Coronary artery (tissue), 2 donors: Measurements from ENCODE around the gene TACC2.

ENCODE experiments used
- DNase-seq: peaks from one replicate; pipeline ENCODE4 v3.0.0-alpha.2; 2017; ENCODE audit warnings: low spot score
- H3K27ac ChIP-seq, 2 donors: fragments of 200-600 bp; sonication (generic); one replicate each; pipeline ENCODE4 v1.5.1; 2016 to 2019
- H3K4me3 ChIP-seq: fragments of 200-600 bp; sonication (generic); 2 replicates; pipeline ENCODE4 v1.5.1; 2016; ENCODE audit warnings: mild to moderate bottlenecking, moderate library complexity
- CTCF ChIP-seq: fragments of 200-600 bp; sonication (generic); IDR thresholded peaks from one replicate; pipeline ENCODE4 v1.5.1; 2019; ENCODE audit warnings: antibody characterized with exemption

Gene TACC2

GRCh38 chr10:122249991-122250750 lies 261.2 kb downstream of the TACC2 start:
- no peak for DNase-seq
- Histone ChIP-seq H3K27ac (no peak overlapping the region), H3K4me3 (no peak overlapping the region)
- no peak for TF ChIP-seq CTCF

- no peak for TF ChIP-seq CTCF
- peak; percentile 17 for DNase-seq
- Histone ChIP-seq H3K4me3 (no peak overlapping the region), H3K27ac (no peak overlapping the region)
Measured at GRCh38 chr10:122251459-122252255, 262.7 kb downstream of the TACC2 start.

- peak; percentile 45 for DNase-seq
- Histone ChIP-seq H3K4me3 (no peak overlapping the region), H3K27ac (no peak overlapping the region)
- no peak for TF ChIP-seq CTCF
Measured at GRCh38 chr10:122252805-122253204, 263.8 kb downstream of the TACC2 start.

GRCh38 chr10:122253605-122254004 lies 264.6 kb downstream of the TACC2 start:
- no peak for TF ChIP-seq CTCF
- no peak overlapping the region for H3K27ac ChIP-seq

GRCh38 chr10:122254831-122255230 lies 265.9 kb downstream of the TACC2 start:
- Histone ChIP-seq H3K4me3 (no peak overlapping the region), H3K27ac (no peak overlapping the region)
- no peak for TF ChIP-seq CTCF
- DNase-seq = no peak

More at GRCh38 chr10:122253605-122254004, 264.6 kb downstream of the TACC2 start:
- no peak overlapping the region for H3K4me3 ChIP-seq
- peak; percentile 19 for DNase-seq

- no peak overlapping the region for H3K4me3 ChIP-seq
- DNase-seq = no peak
- no peak overlapping the region for H3K27ac ChIP-seq
- no peak for TF ChIP-seq CTCF
Measured at GRCh38 chr10:122255509-122256301, 266.7 kb downstream of the TACC2 start.
